ENCODE results near the gene SEC31A.

GRCh38 chr4:82850684-82851083 lies 40.3 kb downstream of the SEC31A start:
- no peak for TF ChIP-seq ZNF274 (IDR thresholded peaks at IDR 0.05; ENCODE audit: low read depth, low read length)
- TF ChIP-seq SUZ12 (IDR thresholded peaks at IDR 0.05; ENCODE audit: extremely low read depth, insufficient read depth, insufficient read length) = no peak

Data from NT2/D1 (cell line).